NCI-H69 (cell line): Measurements from ENCODE around the gene RPS6KA2.
"Not testable (repeated sequence)": the region's sequence is repeated elsewhere in the genome, so short reads cannot be mapped to it uniquely, and the experiment has no call there.

Experiments used
- DNase-seq: peaks from one replicate; lab custom pipeline; 2025; lab: John Stamatoyannopoulos, UW

Gene RPS6KA2

DNA sequence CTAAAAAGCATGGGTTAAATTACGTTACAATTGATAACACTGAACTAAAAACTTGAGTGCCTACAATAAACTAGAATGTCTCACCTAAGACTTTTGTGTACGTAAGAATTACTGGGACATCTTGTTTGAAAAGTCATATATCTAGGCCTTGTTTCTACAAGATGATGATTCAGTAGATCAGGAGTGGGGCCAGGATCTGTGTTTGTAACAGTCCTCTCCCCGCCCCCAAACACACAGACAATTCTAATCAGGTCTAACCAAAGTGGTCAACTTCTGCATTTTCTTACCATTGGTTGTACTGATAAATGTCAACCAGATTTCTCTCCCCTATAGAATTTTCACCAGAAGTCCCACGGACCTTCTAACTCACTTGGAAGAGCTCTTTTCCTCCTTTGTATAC is 97.5 kb downstream of the RPS6KA2 start:
- no peak for DNase-seq

- DNase-seq, result not testable (repeated sequence)
Observed at GRCh38 chr6:166529058-166529457, 98.0 kb downstream of the RPS6KA2 start.

- no peak for DNase-seq
Observed at GRCh38 chr6:166527849-166528248, 99.2 kb downstream of the RPS6KA2 start.

- no peak for DNase-seq
Observed at GRCh38 chr6:166526937-166527336, 100.1 kb downstream of the RPS6KA2 start.

DNA sequence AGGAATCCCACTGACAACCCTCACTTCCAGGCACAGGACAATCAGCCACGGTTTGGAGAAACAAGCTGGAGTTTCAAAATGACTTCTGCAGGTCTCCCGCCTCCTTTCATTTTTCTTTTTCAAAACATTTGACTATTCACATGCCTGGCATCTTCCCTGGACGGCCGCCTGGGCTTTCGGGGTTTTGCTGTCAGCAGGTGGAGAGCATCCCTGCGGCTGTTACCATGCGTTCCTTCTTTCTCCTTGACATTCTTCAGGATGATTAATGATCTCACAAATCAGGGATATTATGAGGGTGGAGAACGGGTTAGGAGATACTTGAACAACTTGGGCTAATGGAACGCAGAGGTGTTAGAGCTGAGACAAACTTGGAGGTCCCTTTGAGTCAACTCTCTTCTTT is 101.5 kb downstream of the RPS6KA2 start:
- DNase-seq, result no peak

DNA sequence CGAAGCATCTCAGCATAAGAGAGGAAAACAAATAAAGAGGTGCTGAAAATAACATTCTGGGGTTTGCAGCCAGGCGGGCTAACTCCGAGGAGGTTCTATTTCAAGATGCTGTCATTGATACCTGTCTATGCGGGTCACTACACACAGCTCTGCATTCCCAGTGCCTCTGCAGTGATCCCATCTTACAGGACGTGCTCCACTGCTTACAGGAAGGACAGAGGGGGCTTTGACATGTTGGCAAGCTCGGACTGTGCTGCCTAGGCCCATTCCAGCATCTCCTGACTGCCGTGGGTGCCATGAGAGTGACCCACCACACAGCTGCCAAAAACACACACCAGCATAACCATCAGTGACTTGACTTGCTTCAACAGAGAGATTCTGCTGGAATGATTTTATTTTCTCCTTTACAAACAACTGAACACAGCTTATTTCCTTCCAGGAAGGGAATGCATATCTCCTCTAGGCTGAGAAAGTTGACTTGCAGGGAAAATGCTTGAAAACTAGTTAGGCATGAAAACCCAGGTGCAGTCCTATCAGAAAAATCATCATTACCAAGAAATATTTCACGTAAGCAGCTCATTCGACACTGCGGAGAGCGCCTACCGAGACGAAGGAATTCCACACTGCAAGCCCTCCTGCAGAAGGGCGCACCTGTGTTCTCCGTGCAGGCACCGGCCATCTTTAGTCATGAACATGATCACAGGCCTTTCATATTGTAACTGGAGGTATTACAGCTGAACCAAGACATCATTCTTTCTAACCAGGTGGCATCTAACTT is 103.1 kb downstream of the RPS6KA2 start:
- DNase-seq, result no peak

DNA sequence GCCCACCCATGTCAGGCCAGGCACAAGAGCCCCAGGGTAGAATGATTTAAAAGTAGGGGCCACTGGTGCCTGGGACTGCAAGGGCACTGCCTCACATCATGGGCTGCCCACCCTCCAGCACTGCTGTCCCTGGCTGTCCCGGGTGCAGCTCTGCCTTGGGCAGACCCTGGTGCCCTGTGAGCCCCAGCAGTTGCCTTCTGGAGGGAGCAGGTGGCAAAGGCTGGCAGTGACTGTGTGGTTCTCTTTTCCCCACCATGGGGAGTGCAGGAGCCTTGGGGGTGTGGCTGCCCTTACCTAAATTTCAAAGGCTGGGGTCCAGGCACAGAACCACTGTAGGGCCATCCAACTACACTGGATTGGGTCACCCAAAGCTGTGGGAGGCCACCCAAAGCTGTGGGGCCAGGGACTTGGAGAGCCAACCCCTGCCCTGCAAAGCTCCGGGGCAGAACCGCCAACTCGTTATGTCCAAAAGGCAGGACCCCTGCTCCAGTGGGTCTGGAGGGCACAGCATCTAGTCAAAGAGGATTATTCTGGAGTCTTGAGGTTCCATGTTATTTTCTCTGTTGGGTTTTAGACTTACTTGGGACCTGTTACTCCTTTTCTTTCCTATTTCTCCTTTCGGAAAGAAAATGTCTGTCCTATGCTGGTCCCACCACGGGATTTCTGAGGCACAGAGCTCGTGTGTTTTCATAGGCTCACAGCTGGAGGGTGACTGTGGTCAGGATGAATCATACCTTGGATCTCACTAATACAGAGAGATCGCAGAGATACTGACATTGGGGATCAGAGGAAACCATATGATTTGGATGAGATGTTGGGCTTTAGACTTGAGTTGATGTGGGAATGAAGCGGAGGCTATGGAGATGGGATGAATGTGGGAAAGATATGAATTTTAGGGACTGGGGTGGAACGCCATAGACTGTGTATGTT is 105.9 kb downstream of the RPS6KA2 start:
- no peak for DNase-seq

GRCh38 chr6:166516251-166516884 is 110.7 kb downstream of the RPS6KA2 start:
- DNase-seq, result no peak

- DNase-seq, result no peak
Observed at GRCh38 chr6:166515072-166515810, 111.8 kb downstream of the RPS6KA2 start.

DNA sequence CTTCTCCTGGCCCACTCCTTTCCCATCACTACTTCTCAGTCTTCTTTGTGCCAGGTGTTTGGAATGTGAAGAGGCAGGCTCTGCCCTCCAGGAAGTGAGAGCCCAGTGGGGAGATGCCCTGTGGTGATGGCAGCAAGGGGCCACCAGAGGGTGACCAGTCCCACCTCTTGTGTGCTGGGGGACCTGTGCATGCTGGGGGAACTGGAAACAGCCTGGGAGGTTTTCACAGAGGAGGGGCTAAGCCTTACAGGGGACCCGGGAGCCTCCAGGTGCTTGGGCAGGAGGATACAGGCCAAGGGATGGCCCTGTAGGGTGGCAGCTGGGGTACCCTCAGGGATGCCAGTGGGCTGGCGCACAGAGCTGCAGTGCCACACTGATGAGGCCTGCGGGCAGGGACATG is 112.9 kb downstream of the RPS6KA2 start:
- DNase-seq, result no peak

DNA sequence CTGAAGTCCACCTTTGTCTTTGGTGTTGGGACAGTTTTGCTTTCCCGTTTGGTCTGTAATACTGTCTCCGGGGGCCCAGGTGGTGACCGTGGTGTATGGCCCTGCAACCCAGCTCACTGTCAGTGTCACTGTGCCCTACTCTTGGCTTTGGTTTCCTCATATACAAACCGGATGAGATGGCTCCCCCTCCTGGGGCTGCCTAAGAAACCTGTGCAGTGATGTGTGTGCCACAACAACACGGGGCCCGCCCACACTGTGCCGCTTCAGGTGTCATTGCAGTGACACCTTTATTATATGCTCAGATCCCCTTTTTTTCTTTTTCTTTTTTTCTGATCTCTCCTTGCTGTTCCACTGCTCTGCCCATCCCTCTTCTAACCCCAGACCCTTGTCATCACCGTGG is 114.5 kb downstream of the RPS6KA2 start:
- DNase-seq, result no peak

- no peak for DNase-seq
Observed at GRCh38 chr6:166511316-166511715, 115.7 kb downstream of the RPS6KA2 start.

DNA sequence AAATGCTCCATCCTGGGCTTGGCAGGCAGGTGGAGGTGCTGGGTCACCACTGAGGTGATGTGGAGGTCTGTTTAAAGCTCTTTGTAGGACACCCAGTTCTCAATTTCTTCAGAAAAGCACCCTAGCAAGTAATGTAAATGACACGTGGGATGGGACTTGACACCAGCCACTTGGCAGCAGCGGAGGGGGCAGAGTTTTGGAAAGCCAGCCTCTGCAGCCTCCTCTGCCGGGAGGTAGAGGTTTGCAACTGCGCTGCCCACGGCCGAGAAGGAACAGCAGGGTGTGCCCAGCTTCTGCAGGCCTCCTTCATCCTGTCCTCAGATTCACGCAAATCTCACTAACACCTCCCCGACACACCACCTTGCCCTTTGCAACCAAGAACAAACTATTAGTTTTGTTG is 117.9 kb downstream of the RPS6KA2 start:
- DNase-seq, result no peak

DNA sequence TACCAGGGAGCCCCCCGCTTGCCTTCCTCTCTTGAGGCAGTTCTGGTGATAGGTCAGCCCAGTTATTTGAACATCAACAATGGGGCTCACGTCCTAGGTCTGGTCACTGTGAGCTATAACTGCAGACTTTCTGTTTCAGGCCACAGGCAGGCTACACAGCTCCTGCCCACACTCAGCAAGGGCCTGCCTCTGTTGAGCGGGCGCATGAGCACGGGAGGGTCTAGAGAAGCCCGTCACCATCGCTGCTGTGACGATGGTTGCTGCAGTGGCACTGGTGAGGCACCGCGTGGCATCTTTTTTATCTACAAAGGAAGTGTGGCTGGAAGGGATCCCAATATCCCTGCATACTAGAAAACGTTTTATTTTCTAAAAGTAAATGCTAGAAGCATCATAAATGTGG is 118.3 kb downstream of the RPS6KA2 start:
- no peak for DNase-seq

- no peak for DNase-seq
Observed at GRCh38 chr6:166507809-166508564, 119.1 kb downstream of the RPS6KA2 start.

- DNase-seq, result no peak
Observed at GRCh38 chr6:166507380-166507779, 119.7 kb downstream of the RPS6KA2 start.

GRCh38 chr6:166505133-166505905 is 121.7 kb downstream of the RPS6KA2 start:
- DNase-seq, result no peak

- no peak for DNase-seq
Observed at GRCh38 chr6:166504100-166504499, 123.0 kb downstream of the RPS6KA2 start.

DNA sequence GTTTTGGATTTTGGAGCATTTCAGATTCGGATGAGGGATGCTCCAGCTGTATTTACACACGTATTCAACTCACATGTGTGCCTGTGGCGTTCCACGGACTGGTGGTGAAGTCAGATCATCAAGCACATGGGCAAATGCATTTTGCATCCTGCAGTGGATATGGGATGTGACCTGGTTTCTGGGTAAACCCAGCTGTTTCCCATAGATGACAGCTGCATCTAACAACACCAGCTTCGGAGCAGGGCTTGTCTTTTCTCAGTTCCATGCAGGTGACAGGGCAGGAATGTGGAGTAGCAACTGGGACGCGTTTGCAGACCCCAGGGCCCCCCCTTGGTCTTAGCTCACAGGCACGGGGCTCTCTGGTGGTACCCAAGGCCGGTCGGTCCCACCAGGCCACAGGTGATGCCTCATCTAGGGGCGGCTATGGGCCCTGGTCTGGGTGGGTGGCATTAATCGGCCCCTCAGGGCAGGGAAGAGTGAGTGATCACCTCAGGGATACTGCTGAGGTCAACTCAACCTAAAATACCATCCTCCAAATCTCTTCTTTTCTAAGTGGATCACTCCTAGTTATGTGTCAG is 123.8 kb downstream of the RPS6KA2 start:
- DNase-seq, result no peak

GRCh38 chr6:166502453-166502852 is 124.6 kb downstream of the RPS6KA2 start:
- DNase-seq, result no peak
